ENCODE data around the gene RGMA.

DNA sequence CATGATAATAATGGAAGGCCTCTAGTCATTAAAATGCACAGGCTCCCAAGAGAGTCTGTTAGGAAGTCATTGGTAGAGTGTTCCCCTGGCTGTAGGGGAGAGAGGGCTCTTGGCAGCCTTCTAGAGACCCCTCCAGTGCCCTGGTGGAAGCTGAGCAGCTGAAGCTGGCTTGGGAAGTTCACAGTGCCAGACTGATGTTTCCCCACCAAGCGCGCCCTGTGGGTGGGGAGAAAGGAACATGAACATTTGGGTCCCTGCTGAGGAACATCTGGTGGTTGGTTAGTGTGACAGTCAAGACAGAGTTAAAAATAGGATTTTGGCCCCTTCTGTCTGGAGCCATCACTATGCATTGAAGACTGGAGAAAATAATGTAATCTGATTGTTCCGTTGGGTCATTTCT lies 37.1 kb upstream of the RGMA start:
- TF ChIP-seq GATA2 (IDR thresholded peaks at IDR 0.05; ENCODE audit: low read depth, low read length) (no peak), GATA3 (IDR thresholded peaks at IDR 0.05; ENCODE audit: low read depth, low read length) (no peak)

Measured in SH-SY5Y (cell line).